K562 (cell line): ENCODE measurements around the gene S100A6. TPM values are rescaled to one million over a fixed set of nuclear protein-coding genes. Genes with fewer than 3 reads are reported as not detected.

Experiments
- ATAC-seq: fragments of 200-7000 bp; cut with Tn5 transposase; 3 replicates; pipeline ENCODE4 v1.9.1; 2020; ENCODE audit warnings: moderate library complexity
- BruUV-seq: library from RNA; stranded (reverse); fragments of 400-500 nt; replicated peaks from 2 replicates; lab custom pipeline; 2021; lab: Mats Ljungman, UMichigan
- CTCF ChIA-PET: fragments of 300-600 bp; formaldehyde crosslinking; extraction: SDS; loops from one replicate; lab custom pipeline; 2021; ENCODE audit warnings: low intra/inter-chr PET ratio; lab: Yijun Ruan, JAX
- POLR2A ChIA-PET: fragments of 300-600, 350-650 bp; sonication (Branson Sonifier 250); formaldehyde crosslinking; extraction: SDS; loops from one replicate; lab custom pipeline; 2021; ENCODE audit warnings: antibody characterized with exemption, inconsistent platforms; lab: Yijun Ruan, JAX
- DNase-seq, 4 experiments: peaks; one replicate each; pipeline versions ENCODE4 v3.0.0 to v3.0.0-alpha.2; 2011 to 2018; ENCODE audit warnings: low spot score in 3 of 4, mixed read lengths in 3 of 4; ENCODE audit errors: extremely low read depth in 1 of 4
- FAIRE-seq: peaks from 2 replicates; lab custom pipeline; 2011; peaks lifted over from hg19 to GRCh38; lab: Jason Lieb, UNC
- H2AFZ ChIP-seq: 2 replicates; pipeline ENCODE4 v1.6.0; 2011; ENCODE audit warnings: low read depth, low read length, control low read depth, inconsistent platforms
- H3K27ac ChIP-seq: fragments of 200-600 bp; 3 replicates; pipeline ENCODE4 v1.8.0; 2011; ENCODE audit warnings: low read depth, mild to moderate bottlenecking, control low read depth, inconsistent platforms, low read length, moderate library complexity, mixed read lengths; ENCODE audit errors: extremely low read depth
- H3K27me3 ChIP-seq, 2 experiments: fragments of 300-600 bp in 1 of 2; 2 replicates in 1 of 2; 3 replicates in 1 of 2; pipeline versions ENCODE4 v1.6.0 to v1.8.0; 2011; ENCODE audit warnings: inconsistent platforms in 2 of 2, low read length in 2 of 2, mild to moderate bottlenecking in 1 of 2, mixed read lengths in 1 of 2, moderate library complexity in 1 of 2; ENCODE audit not compliant: control insufficient read depth in 2 of 2, insufficient read depth in 2 of 2
- H3K36me3 ChIP-seq: fragments of 300-600 bp; 3 replicates; pipeline ENCODE4 v1.8.0; 2011; ENCODE audit warnings: mild to moderate bottlenecking, low read length, inconsistent platforms; ENCODE audit not compliant: control insufficient read depth, insufficient read depth
- H3K4me1 ChIP-seq, 2 experiments: fragments of 200-600 bp in 1 of 2; replicated peaks in 1 of 2; 2 replicates in 1 of 2; 3 replicates in 1 of 2; pipeline versions ENCODE4 v1.5.1 to v1.8.0; 2011; ENCODE audit warnings: inconsistent platforms in 2 of 2, low read length in 2 of 2, mild to moderate bottlenecking in 1 of 2, mixed read lengths in 1 of 2, moderate library complexity in 1 of 2; ENCODE audit not compliant: control insufficient read depth in 2 of 2, insufficient read depth in 2 of 2
- H3K4me2 ChIP-seq: 2 replicates; pipeline ENCODE4 v1.6.1; 2011; ENCODE audit warnings: low read length, control low read depth, inconsistent platforms, mixed read lengths; ENCODE audit not compliant: insufficient read depth
- H3K4me3 ChIP-seq: fragments of 200-600 bp; sonication (generic), shearing (Covaris generic); 2 replicates; pipeline ENCODE4 v1.5.1; 2016; ENCODE audit warnings: control low read depth, inconsistent platforms
- H3K79me2 ChIP-seq: fragments of 200-600 bp; 3 replicates; pipeline ENCODE4 v1.8.0; 2011; ENCODE audit warnings: low read length, inconsistent platforms; ENCODE audit not compliant: control insufficient read depth, insufficient read depth
- H3K9ac ChIP-seq, 2 experiments: 2 replicates each; pipeline versions ENCODE4 v1.6.0 to v1.6.1; 2011; ENCODE audit warnings: low read depth in 2 of 2, low read length in 2 of 2, control low read depth in 1 of 2, inconsistent platforms in 1 of 2, mild to moderate bottlenecking in 1 of 2, mixed read lengths in 1 of 2; ENCODE audit not compliant: insufficient read depth in 1 of 2
- H3K9me1 ChIP-seq: one replicate; pipeline ENCODE4 v1.6.0; 2011; ENCODE audit warnings: inconsistent platforms, mild to moderate bottlenecking, low read length, moderate library complexity; ENCODE audit not compliant: control insufficient read depth, insufficient read depth
- H3K9me3 ChIP-seq: replicated peaks from 2 replicates; pipeline ENCODE4 v1.5.1; 2011; ENCODE audit warnings: low read depth, low read length, inconsistent platforms; ENCODE audit not compliant: control insufficient read depth, insufficient read depth
- H4K20me1 ChIP-seq: replicated peaks from 2 replicates; pipeline ENCODE4 v1.6.1; 2011; ENCODE audit warnings: low read length, inconsistent platforms, mixed read lengths; ENCODE audit not compliant: control insufficient read depth, insufficient read depth
- C11orf30 ChIP-seq: fragments of 450-650 bp; IDR thresholded peaks from 2 replicates; pipeline ENCODE4 v1.6.1; 2016; ENCODE audit warnings: low read depth, mild to moderate bottlenecking
- ETV6 ChIP-seq, 3 experiments: fragments of 150-350 bp in 1 of 3; sonication (generic) in 1 of 3; formaldehyde crosslinking in 1 of 3; IDR thresholded peaks; 2 replicates each; pipeline versions ENCODE4 v1.6.1 to v1.8.0; 2014 to 2022; ENCODE audit warnings: borderline replicate concordance in 2 of 3, low read depth in 2 of 3, antibody characterized with exemption in 1 of 3, low read length in 1 of 3, mild to moderate bottlenecking in 1 of 3, missing genetic modification reagents in 1 of 3
- GTF2E2 ChIP-seq: fragments of 200-800 bp; sonication (Bioruptor generic); IDR thresholded peaks from 2 replicates; pipeline ENCODE4 v1.6.1; 2016; ENCODE audit warnings: missing genetic modification characterization, missing compliant biosample characterization
- HES1 ChIP-seq: fragments of 450-650 bp; IDR thresholded peaks from 2 replicates; pipeline ENCODE4 v1.6.1; 2016; ENCODE audit warnings: low read depth, mild to moderate bottlenecking, moderate library complexity
- SMAD2 ChIP-seq: fragments of 150-350 bp; IDR thresholded peaks from 2 replicates; pipeline ENCODE4 v1.6.1; 2014; ENCODE audit warnings: low read depth, mild to moderate bottlenecking, low read length
- SMAD3 ChIP-seq: fragments of 450-650 bp; formaldehyde crosslinking; conservative IDR thresholded peaks from 2 replicates; pipeline ENCODE4 v1.4.0; 2020; ENCODE audit warnings: mild to moderate bottlenecking
- YY1 ChIP-seq, 3 experiments: IDR thresholded peaks; 2 replicates each; pipeline ENCODE4 v1.6.1; 2011; ENCODE audit warnings: low read length in 2 of 3, mild to moderate bottlenecking in 2 of 3, moderate library complexity in 2 of 3, borderline replicate concordance in 1 of 3, control low read depth in 1 of 3, low read depth in 1 of 3; ENCODE audit not compliant: insufficient read depth in 3 of 3, insufficient replicate concordance in 2 of 3, control insufficient read depth in 1 of 3, insufficient read length in 1 of 3; ENCODE audit errors: extremely low read depth in 1 of 3
- ZNF175 ChIP-seq: fragments of 200-800 bp; sonication (Bioruptor generic); IDR thresholded peaks from 2 replicates; pipeline ENCODE4 v1.6.1; 2016; ENCODE audit warnings: low read depth, mild to moderate bottlenecking, missing genetic modification characterization, missing compliant biosample characterization
- ZNF561 ChIP-seq: fragments of 450-650 bp; formaldehyde crosslinking; conservative IDR thresholded peaks from 2 replicates; pipeline ENCODE4 v1.4.0; 2020; ENCODE audit warnings: mild to moderate bottlenecking, moderate library complexity
- WGBS: fragments of 100-300 bp; shearing (Covaris generic); methylation state at CpG from one replicate; pipeline ENCODE4 v1.1.6; 2016; ENCODE audit warnings: low coverage, mixed read lengths; ENCODE audit not compliant: insufficient coverage; ENCODE audit errors: missing lambda C conversion rate; 5-methylcytosine and 5-hydroxymethylcytosine counted together
- in situ Hi-C: fragments of 300-500 bp; cut with MboI; formaldehyde crosslinking; loops from 4 replicates; pipeline ENCODE4 v1.15.0; 2018; ENCODE audit warnings: inconsistent platforms, mixed read lengths
- intact Hi-C: fragments of 100-400 bp; cut with micrococcal nuclease; formaldehyde crosslinking; loops from 2 replicates; pipeline ENCODE4 v1.14.2; 2022
- polyA plus RNA-seq, 8 experiments: library from polyadenylated mRNA; depleted of rRNA in 4 of 8; stranded (reverse) in 5 of 8; unstranded in 3 of 8; fragments of >200 nt; fragmentation: Nextera tagmentation in 2 of 8; fragmentation: Illumina TruSeq in 1 of 8; extraction: Ambion mirVana in 2 of 8; extraction: Trizol in 1 of 8; gene quantifications; 2 replicates each; pipeline versions ENCODE4 v1.2.1 to v1.2.3, GENCODE V29; 2011 to 2014; ENCODE audit warnings: inconsistent platforms in 1 of 8, missing spikeins in 1 of 8
- total RNA-seq, 7 experiments: library from RNA; depleted of rRNA in 6 of 7; stranded (reverse); fragments of >200 nt in 6 of 7; fragmentation: Illumina TruSeq in 2 of 7; extraction: Trizol in 2 of 7; gene quantifications; 2 replicates each; pipeline versions ENCODE4 v1.2.1 to v1.2.3, GENCODE V29; 2011 to 2021; ENCODE audit warnings: low replicate concordance in 1 of 7

The S100A6 gene
- total and polyA plus RNA-seq, 9 of the 15 experiments (the other 6 are each of a cell fraction or from before 2014, with no cell fraction given): 9.8 to 66.5 (median 23.2) TPM

- in situ Hi-C loops: no loop called here
- CTCF ChIA-PET: no interaction called here
Observed at GRCh38 chr1:153527683-153528040, 8.1 kb downstream of the S100A6 start.

GRCh38 chr1:153527023-153527682 is 8.6 kb downstream of the S100A6 start:
- POLR2A ChIA-PET: interaction anchor here (0.7 to 3.3 kb wide), 3 partner anchors 12 to 14 kb away, joined by 4 to 15 read pairs (median 5); partner anchors contain the start of gene S100A5
- TF ChIP-seq ZNF175 (CRISPR knock-in tag) (no peak), GTF2E2 (tag) (no peak), SMAD3 (no peak), SMAD2 (no peak), C11orf30 (no peak), YY1 (IDR thresholded peaks at IDR 0.05; ENCODE audit: borderline replicate concordance in 1 of 3, control insufficient read depth in 1 of 3, extremely low read depth in 1 of 3, insufficient read depth in 3 of 3, insufficient read length in 1 of 3, insufficient replicate concordance in 2 of 3, low read depth in 1 of 3, low read length in 2 of 3) (no peak), ZNF561 (no peak)

More at GRCh38 chr1:153527683-153528040, 8.1 kb downstream of the S100A6 start:
- H3K27ac ChIP-seq: no peak overlapping the region
- no TSS peak for BruUV-seq
- H3K79me2 ChIP-seq: no peaks in the 10 kb centered on the region
- POLR2A ChIA-PET: interaction anchor here (0.6 to 3.3 kb wide), 3 partner anchors 12 to 178 kb away, joined by 3 to 15 read pairs (median 5); partner anchors contain the start of gene S100A5
- H4K20me1 ChIP-seq: no peaks in the 10 kb centered on the region
- TF ChIP-seq HES1 (no peak), ETV6 (IDR thresholded peaks at IDR 0.05; ENCODE audit: borderline replicate concordance in 1 of 2, low read depth in 2 of 2, low read length in 1 of 2) (no peak), ETV6 (CRISPR knock-in tag; IDR thresholded peaks at IDR 0.05; ENCODE audit: borderline replicate concordance) (no peak)
- H3K27me3 ChIP-seq: no peaks in the 10 kb centered on the region
- peak overlapping the region; percentile 87 for H2AFZ ChIP-seq
- no peak overlapping the region for H3K9ac ChIP-seq
- FAIRE-seq: no peak
- H3K4me2 ChIP-seq: no peak overlapping the region
- H3K4me1 ChIP-seq: peaks cover 19 to 29% of the 10 kb centered on the region in 2 experiments
- intact Hi-C loops: no loop called here
- no peak overlapping the region for H3K4me3 ChIP-seq
- no peak for DNase-seq
- no peaks in the 10 kb centered on the region for H3K9me1 ChIP-seq
- peaks cover 2% of the 10 kb centered on the region; the same call in 1 of the 2 replicates for H3K9me3 ChIP-seq
- 60% methylated on average over 5 of the region's 5 CpGs for WGBS
- no peaks in the 10 kb centered on the region for H3K36me3 ChIP-seq
- ATAC-seq: no peak

More at GRCh38 chr1:153527023-153527682, 8.6 kb downstream of the S100A6 start:
- Histone ChIP-seq H3K4me3 (no peak overlapping the region), H3K27me3 (no peaks in the 10 kb centered on the region), H3K9me3 (peaks cover 2% of the 10 kb centered on the region; the same call in 1 of the 2 replicates), H3K9me1 (no peaks in the 10 kb centered on the region), H3K4me2 (0 out of 2 replicates have a peak overlapping the region, but pooled peaks have one; percentile 58), H3K79me2 (no peaks in the 10 kb centered on the region), H3K4me1 (peaks cover 17 to 24% of the 10 kb centered on the region in 2 experiments), H4K20me1 (no peaks in the 10 kb centered on the region), H2AFZ (peak overlapping the region; percentile 87), H3K27ac (peak overlapping the region; percentile 37; the same call in 1 of the 3 replicates), H3K9ac (no peak overlapping the region), H3K36me3 (no peaks in the 10 kb centered on the region)
- CTCF ChIA-PET: no interaction called here
- no peak for FAIRE-seq
- WGBS: 63% methylated on average over 8 of the region's 8 CpGs
- intact Hi-C loops (no loop called here), in situ Hi-C loops (no loop called here)
- no peak for ATAC-seq
- no TSS peak for BruUV-seq
- DNase-seq: no peak
